Stimulated activated CD8-positive, alpha-beta memory T cell treated with anti-CD3 and anti-CD28 coated beads, Interleukin-7, amount 100 ng/mL, for 4 hours (primary cell): ENCODE measurements around the gene GARNL3.

Source experiments
- DNase-seq, 2 donors: peaks; one replicate each; pipeline ENCODE4 v3.0.0-alpha.2; 2020; ENCODE audit warnings: low read depth in 2 of 2

Gene GARNL3

DNA sequence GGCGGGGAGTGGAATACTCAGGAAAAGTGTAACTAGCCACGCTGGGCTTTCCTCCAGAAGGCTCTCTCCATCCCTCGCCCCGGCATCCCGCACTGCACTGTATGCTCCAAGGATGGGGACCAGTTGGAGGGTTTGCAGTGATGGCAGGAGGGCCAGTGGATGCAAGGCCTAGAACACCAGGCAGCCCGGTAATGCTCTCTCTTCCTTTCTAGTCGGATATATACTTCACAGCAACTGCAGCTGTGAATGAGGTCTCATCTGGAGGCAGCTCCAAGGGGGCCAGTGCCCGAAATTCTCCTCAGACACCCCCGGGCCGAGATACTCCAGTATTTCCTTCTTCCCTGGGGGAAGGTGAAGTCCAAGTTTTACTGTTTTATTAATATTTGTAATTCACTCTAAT is 122.4 kb downstream of the GARNL3 start:
- DNase-seq: no peak

DNA sequence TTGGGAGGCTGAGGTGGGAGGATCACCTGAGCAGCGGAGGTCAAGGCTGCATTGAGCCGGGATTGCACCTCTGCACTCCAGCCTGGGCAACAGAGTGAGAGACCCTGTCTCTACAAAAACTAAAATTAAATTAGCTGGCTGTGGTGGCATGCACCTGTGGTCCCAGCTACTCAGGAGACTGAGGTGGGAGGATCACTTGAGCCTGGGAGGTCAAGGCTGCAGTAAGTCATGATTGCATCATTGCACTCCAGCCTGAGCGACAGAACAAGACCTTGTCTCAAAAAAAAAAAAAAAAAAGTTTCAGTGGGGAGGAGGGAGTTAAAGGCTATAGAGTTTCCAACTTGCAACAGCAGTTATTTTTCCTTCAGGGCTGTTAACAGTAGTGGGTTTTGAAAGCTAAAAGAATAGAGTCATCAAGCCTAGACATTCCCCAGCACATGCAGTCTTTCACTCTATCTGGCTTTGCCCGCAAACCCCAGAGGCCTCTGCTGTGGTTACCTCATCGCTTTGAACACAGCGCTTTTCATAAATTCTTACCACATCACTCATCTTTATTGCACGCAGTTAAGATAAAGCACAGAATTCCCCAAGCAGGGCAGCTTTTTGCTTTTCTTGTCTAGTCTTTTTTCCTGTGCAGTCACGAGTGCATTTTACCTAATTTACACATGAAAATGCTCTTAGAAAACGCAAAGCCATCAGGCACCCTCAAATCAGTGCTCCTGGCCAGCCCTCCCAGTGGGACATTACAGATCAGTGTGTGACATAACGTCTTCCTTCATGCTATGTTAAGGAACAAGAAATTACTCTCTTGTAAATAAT is 123.7 kb downstream of the GARNL3 start:
- peak; percentile 74 to 84 for DNase-seq

DNA sequence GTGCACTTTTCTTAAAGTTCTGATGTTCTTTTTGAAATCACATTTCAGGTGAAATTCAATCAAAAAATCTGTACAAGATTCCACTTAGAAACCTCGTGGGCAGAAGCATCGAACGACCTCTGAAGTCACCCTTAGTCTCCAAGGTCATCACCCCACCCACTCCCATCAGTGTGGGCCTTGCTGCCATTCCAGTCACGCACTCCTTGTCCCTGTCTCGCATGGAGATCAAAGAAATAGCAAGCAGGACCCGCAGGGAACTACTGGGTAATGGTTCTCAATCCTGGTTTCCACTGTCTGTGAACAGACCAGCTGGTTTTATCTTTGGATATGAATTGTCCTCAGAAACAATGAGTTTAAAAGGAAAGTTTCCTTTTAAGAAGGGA is 124.3 kb downstream of the GARNL3 start:
- DNase-seq: no peak

DNA sequence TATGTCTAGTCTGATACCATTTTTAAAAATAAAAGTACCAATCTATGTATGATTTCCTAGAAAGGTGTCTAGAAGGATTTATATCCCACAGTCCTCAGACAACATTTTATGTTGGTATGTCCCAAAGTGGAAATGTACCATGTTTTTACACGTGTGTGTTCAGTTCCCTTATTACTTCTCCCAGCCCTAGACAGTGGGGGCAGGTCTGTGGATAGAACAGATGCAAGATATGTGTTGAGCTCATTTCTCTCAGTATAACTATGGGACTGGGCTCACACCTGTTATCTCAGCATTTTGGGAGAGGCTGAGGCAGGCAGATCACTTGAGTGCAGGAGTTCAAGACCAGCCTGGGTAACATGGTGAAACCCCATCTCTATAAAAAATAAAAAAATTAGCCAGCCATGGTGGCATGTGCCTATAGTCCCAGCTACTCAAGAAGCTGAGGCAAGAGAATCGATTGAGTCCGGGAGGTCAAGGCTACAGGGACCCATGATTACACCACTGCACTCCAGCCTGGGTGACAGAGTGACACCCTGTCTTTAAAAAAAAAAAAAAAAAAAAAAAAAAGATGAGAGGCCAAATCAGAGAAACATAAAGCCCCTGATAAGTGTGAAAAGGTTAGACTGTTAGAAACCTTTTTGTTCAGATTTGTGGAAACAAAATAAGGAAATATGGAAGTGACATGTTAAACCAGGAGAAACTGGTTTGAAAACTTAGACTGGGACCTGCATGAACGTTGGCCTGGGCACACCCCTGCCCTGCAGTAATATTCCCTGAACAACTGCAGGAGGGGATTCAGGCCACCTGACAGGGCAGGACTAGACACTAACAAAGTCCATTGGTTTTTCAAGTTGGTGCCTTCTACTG is 125.0 kb downstream of the GARNL3 start:
- DNase-seq: no peak

DNA sequence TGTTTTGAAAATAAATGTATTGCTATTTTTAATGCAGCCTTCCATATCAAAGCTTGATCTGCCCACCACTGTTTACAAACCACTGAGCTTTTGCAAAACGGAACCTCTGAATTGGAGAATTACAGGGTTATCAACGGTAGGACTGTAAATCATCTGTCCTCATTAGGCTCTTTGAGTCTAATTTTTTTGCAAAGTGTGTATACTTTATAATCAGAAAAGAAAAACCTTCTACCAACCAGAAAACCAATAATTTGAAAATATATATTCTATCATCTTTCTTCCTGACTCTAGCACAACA is 125.6 kb downstream of the GARNL3 start:
- no peak for DNase-seq

DNA sequence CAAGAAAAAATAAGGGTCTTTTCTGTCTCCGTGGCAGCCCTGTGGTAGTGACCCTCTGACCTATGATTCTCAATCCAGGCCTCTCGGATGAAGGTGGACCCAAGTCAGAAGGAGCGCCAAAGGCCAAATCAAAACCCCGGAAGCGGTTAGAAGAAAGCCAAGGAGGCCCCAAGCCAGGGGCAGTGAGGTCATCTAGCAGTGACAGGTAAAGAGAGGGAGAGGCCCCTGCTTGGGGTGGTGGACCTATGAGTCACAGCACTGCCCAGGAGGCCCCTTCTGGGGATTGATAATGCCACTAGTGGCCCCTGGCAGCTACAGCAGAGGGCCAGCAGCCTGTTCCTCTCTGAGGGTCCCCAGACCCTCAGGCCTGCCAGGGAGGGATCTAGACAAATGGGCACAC is 126.0 kb downstream of the GARNL3 start:
- no peak for DNase-seq

DNA sequence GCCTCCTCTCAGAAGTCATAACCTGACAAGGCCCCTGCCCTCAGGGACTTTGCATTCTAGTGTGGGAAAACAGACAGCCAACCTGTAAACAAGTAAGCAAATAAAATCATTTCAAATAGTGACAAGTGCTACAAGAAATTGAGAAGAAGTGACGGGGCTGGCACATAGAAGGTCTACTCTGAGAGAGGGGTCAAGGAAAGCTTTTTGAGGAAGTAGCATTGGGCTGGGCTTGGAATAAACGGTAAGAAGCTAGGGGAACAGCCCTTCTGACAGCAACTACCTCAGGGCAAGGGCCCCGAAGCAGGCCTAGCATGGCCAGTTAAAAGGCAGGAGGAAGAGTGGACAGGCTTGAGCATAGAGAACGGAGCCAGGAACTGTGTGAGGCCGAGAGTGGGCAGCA is 127.6 kb downstream of the GARNL3 start:
- no peak for DNase-seq

DNA sequence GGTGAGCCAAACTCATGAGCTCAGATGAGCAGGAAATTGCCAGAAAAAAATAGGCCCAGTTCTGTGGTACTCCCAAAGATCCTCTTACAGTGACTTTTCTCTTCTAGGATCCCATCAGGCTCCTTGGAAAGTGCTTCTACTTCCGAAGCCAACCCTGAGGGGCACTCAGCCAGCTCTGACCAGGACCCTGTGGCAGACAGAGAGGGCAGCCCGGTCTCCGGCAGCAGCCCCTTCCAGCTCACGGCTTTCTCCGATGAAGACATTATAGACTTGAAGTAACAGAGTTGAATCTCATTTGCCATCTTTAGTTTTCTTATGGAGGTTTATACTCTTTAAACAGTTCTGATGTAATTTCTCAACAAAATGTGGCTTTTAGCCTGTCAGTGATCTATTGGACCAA is 128.4 kb downstream of the GARNL3 start:
- no peak for DNase-seq

DNA sequence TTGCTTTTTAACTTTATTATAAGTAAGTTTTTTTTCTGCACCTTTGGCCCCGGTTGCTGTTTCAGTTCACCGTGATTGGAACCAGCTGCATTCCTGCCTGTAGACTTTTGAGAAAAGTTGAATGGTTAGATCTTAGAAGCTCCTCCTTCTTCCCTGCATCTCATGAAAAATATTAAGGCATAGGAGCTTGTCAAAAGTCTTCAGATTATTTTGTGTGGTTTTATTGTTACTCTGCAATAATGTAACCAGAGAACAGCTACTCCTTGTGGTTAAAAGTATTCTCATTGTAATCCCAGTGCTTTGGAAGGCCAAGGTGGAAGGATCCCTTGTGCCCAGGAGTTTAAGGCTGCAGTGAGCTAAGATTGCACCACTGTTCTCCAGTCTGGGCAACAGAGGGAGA is 129.1 kb downstream of the GARNL3 start:
- DNase-seq: no peak

DNA sequence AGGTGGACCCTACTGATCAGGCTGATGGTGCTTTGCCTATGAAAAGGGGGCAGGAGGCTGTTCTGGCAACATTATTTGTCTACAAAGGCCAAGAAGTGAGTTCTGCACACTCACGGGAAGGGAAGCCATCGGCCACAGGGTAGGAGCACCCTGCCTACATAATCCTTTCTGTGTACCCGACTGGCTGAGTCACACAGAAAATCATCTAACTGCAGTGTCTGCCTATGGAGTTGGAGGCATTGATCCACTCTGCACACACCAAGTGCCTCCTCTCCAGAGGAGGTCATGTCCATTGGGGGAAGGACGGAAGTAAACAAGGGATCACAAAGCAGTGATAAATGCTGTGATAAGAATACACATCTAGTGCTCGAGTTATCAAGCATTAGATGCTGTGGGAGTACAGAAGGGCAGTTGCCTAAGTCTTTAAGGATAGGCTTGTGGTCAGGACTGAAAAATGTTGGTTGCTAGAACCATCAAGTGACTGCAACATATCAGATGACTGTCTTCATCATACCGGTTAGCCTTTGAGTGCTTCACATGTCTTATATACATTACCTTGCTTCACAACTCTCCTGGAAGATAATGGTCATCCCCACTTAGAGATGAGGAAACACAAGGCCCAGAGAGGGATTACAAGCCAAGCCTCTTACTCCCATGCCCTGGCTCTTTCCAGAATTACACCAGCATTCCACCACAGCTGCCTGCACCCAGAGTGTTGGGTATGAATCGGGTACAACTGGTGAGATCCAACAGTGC is 131.1 kb downstream of the GARNL3 start:
- no peak for DNase-seq

DNA sequence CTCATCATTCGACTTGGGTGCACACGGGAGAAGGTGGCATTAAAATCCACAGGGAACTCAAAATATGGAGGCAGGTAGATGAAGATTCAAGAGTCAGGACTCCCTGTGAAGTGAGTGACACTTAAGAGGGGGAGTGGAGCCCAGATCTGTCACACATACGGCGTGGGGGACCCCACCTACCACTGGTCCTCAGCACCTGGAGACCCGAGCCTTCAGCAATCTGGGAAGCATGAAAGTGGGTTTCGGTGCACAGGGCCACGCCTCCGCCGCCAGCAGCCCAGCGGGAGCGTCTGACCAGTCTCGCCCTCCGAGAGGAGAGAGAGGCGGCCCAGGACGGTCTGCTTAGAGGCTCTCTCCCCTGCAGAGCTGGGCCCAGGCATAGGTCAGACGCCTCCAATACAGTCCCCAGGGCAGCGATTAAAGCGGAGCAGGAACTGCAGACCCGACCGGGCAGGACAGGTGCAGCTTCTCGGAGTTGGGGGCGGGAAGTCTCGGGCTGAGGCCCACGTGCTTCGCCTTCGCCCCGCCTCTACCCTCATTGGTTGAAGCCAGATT is 131.8 kb downstream of the GARNL3 start:
- no peak for DNase-seq

DNA sequence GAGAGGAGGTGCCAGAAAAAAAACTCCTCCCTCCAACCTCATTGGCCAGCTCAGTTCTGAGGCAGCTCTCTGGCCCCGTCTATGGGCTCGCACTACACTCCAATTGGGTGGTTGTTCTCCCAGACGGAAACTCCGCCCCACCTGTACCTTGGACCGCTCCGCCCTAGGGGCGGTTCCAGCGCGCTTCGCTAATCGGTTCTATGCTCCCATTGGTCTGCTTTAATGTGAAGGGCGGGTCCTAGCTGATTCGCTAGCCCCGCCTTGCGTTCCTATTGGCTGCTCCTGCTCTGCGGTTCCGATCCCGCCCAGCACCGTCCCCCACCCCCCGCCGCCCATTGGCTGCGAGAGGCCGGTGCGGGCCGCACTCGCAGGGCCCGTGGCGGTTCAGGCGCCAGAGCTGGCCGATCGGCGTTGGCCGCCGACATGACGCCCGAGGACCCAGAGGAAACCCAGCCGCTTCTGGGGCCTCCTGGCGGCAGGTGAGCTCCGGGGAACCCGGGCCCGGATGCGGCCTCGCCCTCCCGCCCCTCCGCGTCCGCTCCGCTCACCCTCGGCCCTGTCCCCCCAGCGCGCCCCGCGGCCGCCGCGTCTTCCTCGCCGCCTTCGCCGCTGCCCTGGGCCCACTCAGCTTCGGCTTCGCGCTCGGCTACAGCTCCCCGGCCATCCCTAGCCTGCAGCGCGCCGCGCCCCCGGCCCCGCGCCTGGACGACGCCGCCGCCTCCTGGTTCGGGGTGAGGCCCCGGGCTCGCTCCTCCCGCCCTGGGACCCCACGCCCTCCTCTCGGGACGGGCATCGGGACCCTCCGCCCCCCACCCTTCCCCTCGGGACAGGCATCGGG is 132.5 kb downstream of the GARNL3 start, which contains the start of gene SLC2A8:
TSS of gene SLC2A8 (plus strand) at position 362 of the 838 bp plus-strand sequence. CDS start at position 424, 62 bp downstream.
- peak; percentile 86 to 87 for DNase-seq

DNA sequence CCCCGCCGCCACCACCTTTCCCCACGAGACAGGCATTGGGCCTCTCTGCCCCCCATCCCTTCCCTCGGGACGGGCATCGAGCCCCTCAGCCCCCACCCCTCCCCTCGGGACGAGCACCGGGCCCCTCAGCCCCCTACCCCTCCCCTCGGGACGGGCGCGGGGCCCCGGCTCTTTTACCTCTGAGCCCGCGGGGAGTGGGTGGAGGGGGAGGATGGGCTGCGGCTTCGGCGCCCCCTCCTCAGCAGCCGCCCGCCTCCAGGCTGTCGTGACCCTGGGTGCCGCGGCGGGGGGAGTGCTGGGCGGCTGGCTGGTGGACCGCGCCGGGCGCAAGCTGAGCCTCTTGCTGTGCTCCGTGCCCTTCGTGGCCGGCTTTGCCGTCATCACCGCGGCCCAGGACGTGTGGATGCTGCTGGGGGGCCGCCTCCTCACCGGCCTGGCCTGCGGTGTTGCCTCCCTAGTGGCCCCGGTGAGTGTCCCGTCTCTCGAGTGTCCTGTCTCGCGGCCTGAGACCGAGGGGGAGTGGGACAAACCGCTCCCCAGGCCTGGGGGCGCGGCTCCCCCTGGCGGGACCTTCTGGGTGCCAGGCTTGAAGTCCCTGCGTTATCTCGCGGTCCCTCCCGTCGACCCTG is 133.2 kb downstream of the GARNL3 start:
- DNase-seq: peak in 1 of 2 donors; percentile 16

DNA sequence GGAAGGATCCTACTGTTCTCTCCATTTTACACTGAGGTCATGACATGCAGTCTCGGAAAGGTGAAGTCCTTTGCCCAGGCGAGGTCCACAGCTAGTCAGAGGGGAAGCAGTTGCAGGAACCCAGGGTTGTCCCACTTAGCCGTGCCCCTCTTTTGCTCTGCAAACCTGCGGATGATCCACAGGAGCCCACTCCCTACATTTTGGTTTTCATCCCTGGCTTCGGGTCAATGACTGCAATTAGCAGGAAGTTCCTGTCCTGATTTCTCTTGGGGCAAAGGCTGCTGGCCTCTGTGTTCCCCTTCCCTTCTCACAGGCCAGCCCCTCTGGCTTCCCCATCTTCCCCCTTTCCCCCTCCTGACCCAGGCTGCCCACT is 133.7 kb downstream of the GARNL3 start:
- no peak for DNase-seq

DNA sequence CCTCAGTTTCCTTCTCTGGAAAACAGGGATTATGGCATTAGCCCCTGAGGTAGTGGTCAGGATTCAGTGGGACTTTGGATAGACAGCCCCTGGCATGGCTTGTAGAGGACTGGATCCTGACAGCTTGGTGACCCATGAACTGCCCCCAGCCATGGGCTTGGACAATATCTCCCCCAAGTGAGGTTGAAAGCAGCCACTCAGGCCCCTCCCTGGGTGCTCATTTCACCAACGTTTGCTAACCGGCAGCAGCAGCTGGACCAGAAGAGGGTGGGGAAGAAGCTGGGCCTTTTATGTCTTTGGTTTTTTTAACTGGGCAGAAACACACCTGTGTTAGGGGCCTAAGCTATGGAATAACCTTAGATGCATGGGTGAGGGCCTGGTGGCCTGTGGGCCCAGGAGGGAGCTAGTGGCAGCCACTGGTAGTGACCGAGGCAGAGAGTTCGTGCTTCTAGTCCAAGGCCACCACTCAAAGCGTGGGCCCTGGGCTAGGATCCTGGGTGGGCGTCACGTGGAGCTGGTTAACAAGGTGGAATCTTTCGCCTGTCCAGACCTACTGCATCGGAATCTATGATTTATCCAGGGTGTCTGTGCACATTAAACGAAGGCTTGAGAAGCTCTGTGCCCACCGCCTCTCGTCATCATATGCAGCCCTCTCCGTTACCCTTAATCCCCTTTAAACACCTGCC is 134.3 kb downstream of the GARNL3 start:
- DNase-seq: no peak

DNA sequence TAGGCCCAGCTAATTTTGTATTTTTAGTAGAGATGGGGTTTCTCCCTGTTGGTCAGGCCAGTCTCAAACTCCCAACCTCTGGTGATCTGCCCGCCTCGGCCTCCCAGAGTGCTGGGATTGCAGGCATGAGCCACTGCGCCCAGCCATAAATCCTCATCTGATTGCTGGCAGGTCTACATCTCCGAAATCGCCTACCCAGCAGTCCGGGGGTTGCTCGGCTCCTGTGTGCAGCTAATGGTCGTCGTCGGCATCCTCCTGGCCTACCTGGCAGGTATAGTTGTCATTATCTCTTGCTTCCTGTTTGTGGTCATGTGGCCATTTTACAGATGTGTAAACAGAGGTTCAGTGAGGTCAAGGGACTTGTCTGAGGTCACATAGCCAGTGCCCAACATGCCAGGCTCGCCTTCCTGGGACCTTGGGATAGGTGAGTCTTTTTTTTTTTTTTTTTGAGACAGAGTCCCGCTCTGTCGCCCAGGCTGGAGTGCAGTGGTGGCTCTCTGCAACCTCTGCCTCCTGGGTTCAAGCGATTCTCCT is 135.2 kb downstream of the GARNL3 start:
- DNase-seq: no peak

DNA sequence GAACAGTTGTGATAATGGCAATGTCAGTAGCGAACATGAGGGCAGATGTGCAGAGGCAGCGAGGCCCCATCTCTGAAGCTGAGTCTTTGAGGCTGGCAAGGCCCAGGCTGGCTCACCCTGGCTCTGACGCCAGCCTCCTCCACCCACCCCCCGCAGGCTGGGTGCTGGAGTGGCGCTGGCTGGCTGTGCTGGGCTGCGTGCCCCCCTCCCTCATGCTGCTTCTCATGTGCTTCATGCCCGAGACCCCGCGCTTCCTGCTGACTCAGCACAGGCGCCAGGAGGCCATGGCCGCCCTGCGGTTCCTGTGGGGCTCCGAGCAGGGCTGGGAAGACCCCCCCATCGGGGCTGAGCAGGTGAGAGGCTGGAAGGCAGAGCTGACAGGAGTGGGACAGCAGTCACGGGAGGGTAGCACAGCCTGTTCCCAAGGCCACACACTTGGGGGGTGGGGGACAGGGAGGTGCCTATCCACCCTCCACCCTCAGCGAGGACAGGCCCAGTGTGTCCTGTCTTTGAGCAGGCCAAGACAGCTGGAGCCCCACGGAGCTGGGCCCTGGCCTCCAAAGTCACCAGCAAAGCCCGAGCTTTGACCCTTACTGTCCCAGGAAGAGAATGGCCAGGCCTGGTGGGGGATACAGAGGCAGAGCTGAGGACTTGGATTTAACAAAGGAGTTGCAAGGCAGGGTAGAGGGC is 138.0 kb downstream of the GARNL3 start:
- no peak for DNase-seq

DNA sequence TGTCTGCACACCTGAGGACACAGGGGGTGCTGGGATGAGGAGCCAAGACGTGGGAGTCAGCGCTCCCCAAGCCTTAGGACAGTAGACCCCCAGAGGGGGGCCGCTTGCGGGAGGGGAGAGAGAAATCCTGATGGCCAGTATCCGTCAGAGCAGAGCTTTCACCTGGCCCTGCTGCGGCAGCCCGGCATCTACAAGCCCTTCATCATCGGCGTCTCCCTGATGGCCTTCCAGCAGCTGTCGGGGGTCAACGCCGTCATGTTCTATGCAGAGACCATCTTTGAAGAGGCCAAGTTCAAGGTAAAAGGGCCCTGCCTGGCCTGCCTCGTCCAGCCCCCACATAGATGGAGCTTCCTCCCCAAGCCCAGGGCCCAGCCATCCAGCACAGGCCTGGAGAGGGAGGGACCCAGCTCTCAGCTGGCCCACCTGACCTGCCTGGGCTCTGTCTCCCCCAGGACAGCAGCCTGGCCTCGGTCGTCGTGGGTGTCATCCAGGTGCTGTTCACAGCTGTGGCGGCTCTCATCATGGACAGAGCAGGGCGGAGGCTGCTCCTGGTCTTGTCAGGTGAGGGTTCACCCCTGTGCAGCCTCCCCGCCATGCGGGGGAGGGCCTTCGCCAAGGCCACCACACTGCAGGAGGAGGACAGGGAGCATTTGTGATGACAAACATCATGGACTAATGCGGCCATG is 139.1 kb downstream of the GARNL3 start:
- DNase-seq: no peak

DNA sequence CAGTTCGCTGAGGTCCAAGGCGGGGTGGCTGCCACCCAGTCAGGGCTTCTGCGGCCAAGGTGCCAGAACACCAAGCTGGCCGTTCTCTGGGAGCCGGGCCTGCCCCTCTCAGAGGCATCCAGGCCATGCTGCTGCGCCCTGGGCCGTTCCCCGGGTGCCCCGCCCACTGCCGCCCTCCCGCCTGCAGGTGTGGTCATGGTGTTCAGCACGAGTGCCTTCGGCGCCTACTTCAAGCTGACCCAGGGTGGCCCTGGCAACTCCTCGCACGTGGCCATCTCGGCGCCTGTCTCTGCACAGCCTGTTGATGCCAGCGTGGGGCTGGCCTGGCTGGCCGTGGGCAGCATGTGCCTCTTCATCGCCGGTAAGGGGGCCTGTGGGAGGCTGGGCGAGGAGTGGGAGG is 140.1 kb downstream of the GARNL3 start:
- no peak for DNase-seq
